Activated naive CD4-positive, alpha-beta T cell treated with Interleukin-2 at 50 U/mL for 16 hours (primary cell): Measurements from ENCODE around the gene FAM120C.

Source experiments
- DNase-seq: peaks from one replicate; pipeline ENCODE4 v3.0.0-alpha.2; 2020

The FAM120C gene

DNA sequence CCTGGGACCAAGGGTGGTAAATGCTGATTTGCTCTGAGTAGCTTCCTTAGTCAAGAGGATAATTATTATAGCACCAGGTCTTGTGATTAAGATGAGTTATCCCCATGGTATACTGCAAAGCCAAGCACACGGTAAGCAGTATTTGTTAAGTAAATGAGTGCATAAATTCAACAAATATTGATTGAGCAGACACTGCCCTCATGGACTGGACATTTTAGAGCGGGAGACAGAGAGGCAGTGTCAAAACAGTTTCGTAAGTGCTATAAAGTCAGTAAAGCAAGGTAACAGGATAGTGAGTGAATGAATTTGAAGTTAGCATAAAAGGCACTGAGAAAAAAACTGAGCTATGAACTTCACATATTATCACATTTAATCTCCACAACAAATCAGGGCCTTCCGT is 152.7 kb downstream of the FAM120C start:
- DNase-seq, result no peak

- no peak for DNase-seq
Measured at GRCh38 chrX:54029529-54030143, 153.4 kb downstream of the FAM120C start.

DNA sequence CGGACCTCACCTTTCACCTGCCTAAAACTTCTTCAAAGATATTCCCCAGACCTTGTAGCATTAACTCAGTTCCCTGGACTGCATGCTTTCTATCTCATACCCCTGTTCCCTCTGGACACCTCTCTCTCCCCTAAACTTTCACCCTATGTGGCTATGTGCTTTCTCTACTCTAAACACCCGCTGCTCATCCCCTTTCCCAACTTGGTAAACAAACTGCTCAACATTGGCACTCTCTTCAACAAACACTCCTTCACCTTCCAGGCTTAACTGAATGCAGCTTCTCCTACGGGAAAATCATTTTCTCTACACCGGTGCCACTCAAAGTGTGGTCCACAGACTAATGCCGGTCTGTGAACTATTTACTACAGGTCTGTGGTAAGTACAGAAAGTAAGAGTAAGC is 158.7 kb downstream of the FAM120C start:
- DNase-seq, result no peak
